GM15510 (cell line): ENCODE measurements around the gene LRP8.

ENCODE experiments used
- POLR2A ChIP-seq: IDR thresholded peaks from 3 replicates; pipeline ENCODE4 v1.6.1; 2011; ENCODE audit warnings: borderline replicate concordance; ENCODE audit not compliant: insufficient read length; ENCODE audit errors: extremely low read depth

LRP8 gene

DNA sequence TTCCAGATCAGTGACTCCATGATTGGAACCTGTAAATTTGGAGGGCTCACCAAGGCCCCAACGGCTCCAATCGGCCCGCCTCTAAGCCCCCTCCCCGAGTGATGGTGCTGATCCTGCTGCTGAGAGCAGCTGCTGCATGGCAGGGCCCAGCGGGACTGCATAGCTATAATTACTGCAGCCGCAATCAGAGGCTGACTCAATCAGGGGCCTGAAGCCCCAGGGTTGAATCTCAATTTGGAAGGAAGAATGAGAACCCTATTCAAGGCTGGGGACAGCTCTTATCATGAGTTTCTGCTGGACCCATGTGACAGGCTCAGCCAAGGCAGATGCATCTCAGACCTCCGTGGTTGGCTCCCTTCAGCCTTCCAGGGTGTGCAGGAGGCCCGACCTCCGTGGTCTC, 46.7 kb downstream of the LRP8 start:
- no peak for TF ChIP-seq POLR2A

DNA sequence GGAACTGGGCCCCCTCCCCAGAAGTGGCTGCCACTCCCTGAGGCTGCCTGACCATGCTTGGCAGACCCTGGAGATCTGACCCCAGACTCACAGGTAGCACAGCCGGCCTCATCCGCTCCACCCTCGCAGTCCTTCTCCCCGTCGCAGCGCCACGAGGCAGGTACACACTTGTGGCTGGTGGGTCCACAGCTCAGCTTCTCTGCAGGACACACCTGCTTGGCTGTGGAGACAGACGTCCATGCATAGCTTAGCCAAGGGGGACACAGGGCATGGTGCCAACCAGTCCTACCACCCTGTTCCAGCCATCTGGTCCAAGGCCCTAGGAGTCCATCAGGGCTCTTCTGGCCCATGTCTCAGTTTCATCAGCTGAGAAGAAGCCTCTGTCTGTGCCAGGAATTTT, 47.4 kb downstream of the LRP8 start:
- no peak for TF ChIP-seq POLR2A

DNA sequence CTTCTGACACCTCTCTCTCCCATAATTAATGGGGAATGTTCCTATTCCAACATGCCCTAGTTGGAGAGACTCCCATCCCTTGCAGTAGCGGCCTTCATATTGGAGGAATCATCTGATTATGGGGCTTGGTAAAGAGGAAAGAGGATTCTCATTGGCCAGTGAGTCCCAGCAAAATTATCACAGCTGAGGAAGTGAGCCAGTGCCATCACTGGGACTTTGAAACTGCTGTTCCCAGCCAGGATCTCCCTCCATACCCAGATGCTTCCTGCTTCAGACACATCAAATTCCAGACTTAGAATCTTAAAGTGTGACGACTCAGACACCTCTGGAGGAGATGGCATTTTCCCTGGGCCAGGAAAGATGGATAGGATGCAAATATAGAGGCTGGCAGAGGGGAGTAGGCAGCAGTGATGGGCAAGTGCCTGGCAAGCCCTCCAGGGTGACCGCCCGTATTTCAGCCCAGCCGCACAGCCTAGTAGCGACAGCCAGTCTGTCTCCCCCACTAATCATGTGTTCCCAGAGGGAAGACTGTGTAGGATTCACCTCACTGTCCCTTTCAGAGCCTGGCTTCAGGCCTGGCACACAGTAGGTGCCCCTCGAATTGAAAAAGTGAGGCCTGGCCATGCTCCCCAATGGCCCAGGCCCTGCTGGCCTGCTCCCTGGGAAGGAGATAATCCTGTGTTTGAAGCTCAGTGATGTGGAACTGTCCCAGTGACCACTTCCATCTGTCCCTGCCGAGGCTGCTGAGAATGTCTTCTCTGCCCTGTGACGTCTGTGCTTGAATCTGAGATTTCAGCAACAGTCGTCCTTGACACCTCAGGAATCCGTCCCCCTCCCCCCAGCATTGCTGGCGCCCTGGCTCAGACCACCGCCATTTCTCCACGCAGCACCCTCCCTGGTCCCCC, 48.3 kb downstream of the LRP8 start:
- no peak for TF ChIP-seq POLR2A

DNA sequence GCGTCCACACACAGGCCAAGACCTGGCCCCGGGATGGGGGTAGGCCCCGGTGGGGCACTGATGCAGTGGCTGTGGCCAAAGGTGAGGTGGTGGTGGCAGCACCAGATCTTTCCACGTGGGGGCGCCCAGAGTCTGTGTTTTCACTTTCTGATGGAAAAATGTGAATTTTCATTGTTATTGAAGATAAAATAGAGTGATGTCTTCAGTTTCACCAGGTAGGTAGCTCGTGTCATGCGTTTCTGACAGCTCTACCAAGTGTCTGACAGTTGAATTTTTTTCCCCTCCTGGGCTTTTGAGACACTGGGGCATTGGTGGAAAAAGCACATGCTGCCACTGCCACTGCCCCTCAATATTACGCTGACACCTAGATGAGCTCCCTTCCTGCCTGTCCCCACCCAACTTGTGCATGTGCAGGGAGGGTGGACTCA, 49.6 kb downstream of the LRP8 start:
- TF ChIP-seq POLR2A = no peak

DNA sequence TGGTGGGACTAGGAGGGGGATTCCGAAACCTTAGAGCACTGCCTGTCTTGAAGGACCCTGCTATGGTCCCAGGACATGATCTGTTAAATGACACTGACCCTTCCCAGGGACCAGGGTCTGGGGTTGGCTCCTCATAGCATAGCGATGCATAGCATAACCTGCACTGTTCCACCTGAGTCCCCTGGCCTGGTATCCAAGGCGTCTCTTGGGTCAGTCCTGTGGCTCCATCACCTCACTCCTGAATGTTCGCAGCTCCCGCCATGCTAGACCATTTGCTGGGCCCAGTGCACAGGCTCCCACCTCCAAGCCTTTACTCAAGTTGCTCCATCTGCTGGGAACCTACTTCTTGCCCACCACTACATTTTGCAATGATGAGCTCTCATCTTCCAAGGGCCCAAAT, 50.5 kb downstream of the LRP8 start:
- TF ChIP-seq POLR2A = no peak

DNA sequence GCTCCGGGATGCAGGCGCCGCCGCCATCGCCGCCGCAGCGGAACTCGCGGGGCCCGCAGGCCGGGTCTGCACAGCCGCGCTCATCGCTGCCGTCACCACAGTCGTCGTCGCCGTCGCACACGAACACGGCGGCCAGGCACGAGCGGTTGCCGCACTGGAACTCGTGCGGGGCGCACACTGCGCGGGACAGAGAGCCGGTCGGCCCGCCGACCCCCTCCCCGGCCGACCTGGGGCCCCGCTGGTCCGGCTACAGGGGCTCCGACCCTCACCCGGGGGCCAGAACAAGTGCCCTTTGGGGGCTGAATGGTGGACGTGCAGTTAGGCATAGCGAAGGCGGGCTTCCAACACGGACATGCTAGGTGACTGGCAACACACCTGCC, 51.0 kb downstream of the LRP8 start:
- TF ChIP-seq POLR2A = no peak

DNA sequence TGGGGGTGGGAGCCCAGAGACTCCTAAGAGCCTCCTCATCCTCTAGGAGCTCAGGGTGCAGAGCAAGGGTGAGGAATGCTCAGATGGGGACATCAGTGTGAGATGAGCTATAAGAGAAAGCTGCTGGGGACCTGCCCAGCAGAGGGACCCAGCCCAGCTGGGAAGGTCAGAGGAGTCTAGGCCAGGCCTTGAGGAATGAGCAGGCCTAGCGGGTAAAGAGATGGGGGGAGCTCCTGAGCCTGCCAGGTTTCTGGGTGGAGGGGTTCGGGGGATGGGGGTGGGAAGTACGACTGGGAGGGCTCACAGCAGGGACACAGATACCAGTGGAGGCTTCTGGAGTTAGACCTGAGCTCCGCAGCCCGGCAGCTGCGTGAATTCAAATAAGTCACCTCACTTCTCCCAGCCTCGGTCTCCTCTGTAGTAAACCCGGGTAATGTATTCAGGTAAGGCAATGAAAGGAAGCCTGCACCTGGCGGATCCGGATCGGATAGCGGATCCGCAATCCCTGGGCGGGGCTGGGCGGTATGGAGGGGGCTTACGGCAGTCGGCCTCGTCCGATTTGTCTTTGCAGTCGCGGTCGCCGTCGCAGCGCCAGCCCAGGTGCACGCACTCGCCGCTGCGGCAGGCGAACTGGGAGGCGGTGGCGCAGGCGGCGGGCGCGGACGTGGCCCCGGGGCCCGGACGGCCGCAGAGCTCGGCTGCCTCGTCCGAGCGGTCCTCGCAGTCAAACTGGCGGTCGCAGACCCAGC, 51.5 kb downstream of the LRP8 start:
- no peak for TF ChIP-seq POLR2A

DNA sequence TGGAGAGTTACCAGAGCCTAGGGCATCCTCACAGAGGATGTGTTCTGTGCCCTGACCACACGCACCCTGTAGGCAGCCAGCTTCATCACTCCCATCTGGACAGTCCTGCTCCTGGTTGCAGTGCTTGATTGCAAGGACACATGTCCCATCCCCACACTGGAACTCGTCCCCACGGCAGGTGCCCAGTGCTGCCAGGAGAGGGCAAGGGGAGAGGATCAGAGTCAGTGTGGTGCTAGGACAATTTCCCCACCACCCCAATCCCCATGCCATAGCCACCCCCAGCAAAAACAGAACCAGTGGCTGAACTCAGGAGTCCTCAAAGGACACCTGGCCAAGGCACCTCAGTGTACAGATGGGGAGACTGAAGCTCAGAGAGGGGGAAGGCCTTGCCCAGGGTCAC, 52.3 kb downstream of the LRP8 start:
- TF ChIP-seq POLR2A = no peak

DNA sequence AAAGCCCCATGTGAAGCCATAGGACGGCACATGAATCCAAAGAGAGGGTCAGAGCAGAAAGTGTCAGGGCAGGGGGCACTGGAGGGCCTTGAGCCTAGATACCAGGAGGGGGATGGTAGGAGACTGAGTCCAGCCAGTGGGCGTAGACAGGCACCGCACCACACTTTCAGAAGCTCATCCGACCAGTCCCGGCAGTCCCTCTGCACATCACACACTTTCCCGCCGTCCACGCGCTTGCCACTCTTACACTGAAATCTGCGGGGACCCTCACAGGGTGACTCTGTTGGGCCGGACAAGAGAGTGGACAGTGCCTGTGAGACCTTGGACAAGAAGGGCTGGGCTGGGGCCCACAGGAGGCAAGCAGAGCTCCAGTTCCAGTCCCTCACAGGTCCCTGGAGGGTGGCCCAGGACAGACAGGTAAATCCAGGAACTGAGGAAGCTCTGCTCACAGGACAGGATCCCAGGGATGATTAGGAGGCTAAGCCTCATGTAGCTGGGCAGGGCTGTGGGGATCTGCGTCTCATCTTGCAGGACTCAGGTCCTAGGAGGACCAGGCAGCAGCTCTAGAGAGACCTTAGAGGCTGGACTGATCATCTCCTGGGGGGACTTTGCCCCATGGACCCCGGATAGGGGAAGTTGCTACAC, 53.2 kb downstream of the LRP8 start:
- TF ChIP-seq POLR2A = no peak

DNA sequence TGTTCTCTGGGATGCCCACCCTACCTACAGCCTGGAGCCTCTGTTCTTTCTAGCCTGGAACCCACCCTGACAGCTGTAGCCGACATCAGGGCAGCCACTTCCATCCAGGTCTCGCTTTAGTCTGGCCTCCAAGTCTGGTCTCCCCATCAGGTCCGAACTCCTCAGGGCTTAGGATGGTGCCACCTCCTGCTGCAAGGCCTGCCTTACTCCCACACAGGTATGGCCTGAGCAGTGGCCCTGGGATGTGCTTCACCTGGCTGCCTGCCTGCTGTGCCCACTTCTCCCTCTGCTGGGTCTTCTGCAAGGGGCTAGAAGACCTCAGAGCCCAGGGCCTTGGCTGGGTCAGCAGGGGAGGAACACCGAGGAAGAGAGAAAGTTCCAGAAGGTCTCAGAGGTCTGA, 53.8 kb downstream of the LRP8 start:
- no peak for TF ChIP-seq POLR2A

DNA sequence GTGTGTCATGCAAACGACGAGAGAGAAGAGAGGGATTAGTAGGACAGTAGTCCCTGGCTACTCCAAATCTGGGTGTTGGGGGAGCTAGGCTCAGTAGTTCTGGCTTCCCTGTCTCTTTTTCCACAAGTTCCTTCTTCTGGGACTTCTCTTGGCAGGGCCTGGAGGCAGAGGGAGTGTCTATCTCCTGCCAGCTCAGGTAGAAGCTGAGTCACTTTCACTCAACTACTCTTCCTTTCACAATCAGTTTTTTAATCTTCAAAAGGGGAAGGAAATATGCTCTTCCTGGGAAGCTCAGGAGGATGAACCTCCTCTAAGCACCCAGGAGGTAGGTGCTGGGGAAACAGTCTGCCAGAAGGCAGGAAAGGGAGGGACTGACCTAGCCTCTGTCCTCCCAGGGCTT, 54.3 kb downstream of the LRP8 start:
- no peak for TF ChIP-seq POLR2A

DNA sequence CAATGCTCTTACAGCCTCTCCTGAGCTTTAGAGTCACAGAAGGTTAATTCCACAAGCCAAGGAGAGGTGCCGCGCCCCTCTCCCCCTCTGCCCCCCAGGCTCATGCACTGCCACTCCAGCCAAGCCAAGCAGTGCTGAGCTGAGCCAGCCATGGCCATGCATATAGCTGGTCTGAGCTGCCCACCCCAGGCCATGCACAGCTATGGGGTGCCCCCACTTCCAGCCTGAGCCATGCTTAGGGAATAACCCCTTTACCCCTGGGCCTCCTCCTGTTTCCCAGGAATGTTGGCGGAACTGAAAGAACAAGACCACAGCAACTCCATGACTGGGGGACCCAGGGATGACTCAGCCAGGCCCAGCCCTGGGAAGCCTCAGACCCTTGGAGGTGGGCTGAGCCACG, 55.5 kb downstream of the LRP8 start:
- TF ChIP-seq POLR2A = no peak

DNA sequence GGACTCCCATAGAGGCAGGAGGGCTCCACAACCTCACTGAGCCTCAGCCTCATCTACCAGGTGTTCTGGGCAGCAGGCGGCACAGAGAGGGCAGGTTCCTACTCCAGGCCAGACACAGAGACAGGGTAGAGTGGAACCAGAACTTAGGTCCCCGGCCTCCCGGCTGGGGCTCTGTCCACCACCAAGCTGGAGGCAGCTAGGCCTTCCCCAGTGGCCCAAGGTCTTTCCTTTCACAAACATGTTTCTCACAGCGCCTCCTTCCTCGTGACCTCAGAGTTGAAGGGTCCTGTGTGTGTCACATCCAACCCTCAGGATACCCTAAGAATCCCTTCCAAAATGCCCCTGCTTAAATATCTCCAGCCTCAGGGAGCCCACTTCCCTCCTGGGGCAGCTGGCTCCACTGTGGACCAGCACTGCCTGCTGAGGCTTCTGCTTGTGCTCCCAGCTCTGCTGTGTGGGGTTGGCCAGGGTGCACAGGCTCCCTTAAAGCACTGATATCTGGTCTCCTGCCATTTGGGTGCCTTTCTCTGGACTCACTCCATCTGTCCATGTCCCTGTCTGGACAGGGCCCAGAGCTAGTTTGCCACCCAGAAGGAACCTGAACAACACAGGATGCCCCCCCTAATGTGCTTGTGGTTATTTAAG, 56.3 kb downstream of the LRP8 start:
- TF ChIP-seq POLR2A = no peak

DNA sequence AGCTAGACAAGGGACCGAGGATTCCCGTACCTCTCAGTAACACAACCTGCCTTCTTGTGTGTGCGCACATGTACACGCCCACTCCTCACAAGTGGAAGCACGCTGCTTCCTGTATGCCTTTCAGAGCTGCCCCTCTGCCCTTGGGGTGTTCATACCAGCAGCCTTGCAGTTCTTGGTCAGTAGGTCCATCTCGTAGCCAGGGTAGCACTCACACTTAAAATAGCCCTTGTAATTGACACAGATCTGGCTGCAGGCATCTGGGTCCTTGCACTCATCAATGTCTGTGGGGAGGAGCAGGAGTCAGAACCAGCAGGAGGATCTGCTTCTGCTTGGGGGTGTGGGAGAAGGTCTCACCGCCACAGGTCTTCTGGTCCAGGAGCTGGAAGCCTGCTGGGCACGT, 57.0 kb downstream of the LRP8 start:
- no peak for TF ChIP-seq POLR2A

DNA sequence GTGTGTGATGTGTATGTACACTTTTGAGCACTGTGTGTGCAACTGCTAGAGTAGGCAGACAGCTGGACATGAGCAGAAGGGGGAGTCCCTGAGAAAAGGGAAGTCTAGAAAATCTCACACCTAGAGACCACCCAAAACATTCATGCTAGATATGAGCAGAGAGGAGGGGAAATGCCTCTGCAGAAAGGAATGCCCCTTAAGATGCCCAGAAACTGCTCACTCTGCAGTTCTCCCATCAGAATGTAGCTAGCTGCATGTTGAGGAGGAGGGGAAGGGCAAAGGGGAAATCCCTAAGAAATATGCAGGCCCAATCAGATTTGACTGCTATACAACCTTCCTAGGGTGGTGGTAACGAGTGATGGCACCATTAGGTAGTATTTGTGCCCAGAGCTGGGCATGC, 57.8 kb downstream of the LRP8 start:
- no peak for TF ChIP-seq POLR2A
